Vagina (tissue), 2 donors: ENCODE data around the gene P4HA2.

Source experiments
- CTCF ChIP-seq, 3 experiments: fragments of 450-650 bp in 2 of 3; fragments of 200-600 bp in 1 of 3; sonication (generic) in 1 of 3; IDR thresholded peaks; one replicate each; pipeline ENCODE4 v1.5.1; 2017 to 2019; ENCODE audit warnings: antibody characterized with exemption in 3 of 3, mild to moderate bottlenecking in 2 of 3, moderate library complexity in 2 of 3
- POLR2A ChIP-seq, 2 donors: fragments of 450-650 bp; IDR thresholded peaks; one replicate each; pipeline ENCODE4 v1.6.1; 2017; ENCODE audit warnings: antibody characterized with exemption in 2 of 2, mild to moderate bottlenecking in 2 of 2, moderate library complexity in 2 of 2
- POLR2AphosphoS5 ChIP-seq, 2 donors: sonication (generic); formaldehyde crosslinking; IDR thresholded peaks; one replicate each; pipeline ENCODE4 v1.9.0; 2017; ENCODE audit warnings: antibody characterized with exemption in 2 of 2, mild to moderate bottlenecking in 2 of 2, low read depth in 1 of 2; ENCODE audit not compliant: insufficient read depth in 1 of 2

GRCh38 chr5:132243366-132243977 is 15.8 kb upstream of the P4HA2 start:
- TF ChIP-seq POLR2AphosphoS5 (IDR thresholded peaks at IDR 0.05; ENCODE audit: insufficient read depth in 1 of 2, low read depth in 1 of 2) = no peak
- no peak for TF ChIP-seq CTCF (IDR thresholded peaks at IDR 0.05)
- TF ChIP-seq POLR2A (IDR thresholded peaks at IDR 0.05) = no peak
